MCF 10A (cell line): ENCODE measurements around the gene ZC3H12C. TPM values are rescaled to one million over a fixed set of nuclear protein-coding genes. Genes with fewer than 3 reads are reported as not detected.

ENCODE experiments used
- BruUV-seq: library from RNA; stranded (reverse); fragments of 400-500 nt; replicated peaks from 2 replicates; lab custom pipeline; 2021; lab: Mats Ljungman, UMichigan
- CTCF ChIA-PET: fragments of 300-600 bp; sonication (Branson Sonifier 250); formaldehyde crosslinking; extraction: SDS; loops from one replicate; lab custom pipeline; 2021; ENCODE audit warnings: antibody characterized with exemption, inconsistent platforms; lab: Yijun Ruan, JAX
- POLR2A ChIA-PET: fragments of 300-600, 350-650 bp; sonication (Branson Sonifier 250); formaldehyde crosslinking; extraction: SDS; loops from one replicate; lab custom pipeline; 2020; ENCODE audit warnings: antibody characterized with exemption, inconsistent platforms; lab: Yijun Ruan, JAX
- DNase-seq: peaks from one replicate; pipeline ENCODE4 v3.0.0-alpha.2; 2018; ENCODE audit not compliant: unreplicated experiment
- H3K27ac Mint-ChIP-seq: one replicate; pipeline ENCODE4 v1.8.0; 2022; ENCODE audit warnings: mild to moderate bottlenecking, low read depth, mixed read lengths; ENCODE audit not compliant: unreplicated experiment
- H3K27me3 Mint-ChIP-seq: one replicate; pipeline ENCODE4 v1.8.0; 2022; ENCODE audit warnings: mixed read lengths; ENCODE audit not compliant: insufficient read depth, unreplicated experiment
- H3K36me3 Mint-ChIP-seq: one replicate; pipeline ENCODE4 v1.8.0; 2022; ENCODE audit warnings: mild to moderate bottlenecking, moderate library complexity, mixed read lengths; ENCODE audit not compliant: insufficient read depth, unreplicated experiment
- H3K4me1 Mint-ChIP-seq: one replicate; pipeline ENCODE4 v1.8.0; 2022; ENCODE audit warnings: mixed read lengths; ENCODE audit not compliant: insufficient read depth, unreplicated experiment
- H3K4me3 Mint-ChIP-seq: one replicate; pipeline ENCODE4 v1.8.0; 2022; ENCODE audit warnings: mild to moderate bottlenecking, moderate library complexity, mixed read lengths; ENCODE audit not compliant: unreplicated experiment
- H3K9me3 Mint-ChIP-seq: one replicate; pipeline ENCODE4 v1.8.0; 2022; ENCODE audit warnings: mixed read lengths; ENCODE audit not compliant: unreplicated experiment
- CTCF ChIP-seq: fragments of 200-600 bp; IDR thresholded peaks from one replicate; pipeline ENCODE4 v1.8.0; 2022; ENCODE audit warnings: antibody characterized with exemption, mild to moderate bottlenecking; ENCODE audit not compliant: unreplicated experiment
- intact Hi-C: fragments of 100-400 bp; cut with micrococcal nuclease; formaldehyde crosslinking; loops from 2 replicates; pipeline ENCODE4 v1.14.1; 2022
- total RNA-seq: library from RNA; stranded (reverse); gene quantifications from 2 replicates; pipeline ENCODE4 v1.2.3, GENCODE V29; 2022

ZC3H12C gene
- total RNA-seq, 1 experiment from 2014 or later, result 37.7 TPM

GRCh38 chr11:110113505-110113904 lies 20.3 kb downstream of the ZC3H12C start:
- CTCF ChIA-PET, result no interaction called here
- no peak overlapping the region for H3K4me3 Mint-ChIP-seq
- H3K27me3 Mint-ChIP-seq, result no peaks in the 10 kb centered on the region
- intact Hi-C loops, result no loop called here
- no TSS peak for BruUV-seq
- H3K9me3 Mint-ChIP-seq, result no peaks in the 10 kb centered on the region
- TF ChIP-seq CTCF, result no peak
- H3K27ac Mint-ChIP-seq, result peak overlapping the region; percentile 73
- no peak for DNase-seq
- H3K36me3 Mint-ChIP-seq, result peaks cover 65% of the 10 kb centered on the region
- POLR2A ChIA-PET, result interaction anchor here (0.5 to 0.7 kb wide), 3 partner anchors 37 to 1684 kb away, joined by 3 read pairs; no protein-coding TSS in a partner anchor
- H3K4me1 Mint-ChIP-seq, result peaks cover 11% of the 10 kb centered on the region

GRCh38 chr11:110113973-110114372 lies 20.8 kb downstream of the ZC3H12C start:
- no peak for TF ChIP-seq CTCF
- intact Hi-C loops, result no loop called here
- BruUV-seq, result no TSS peak

GRCh38 chr11:110119317-110119716 lies 26.1 kb downstream of the ZC3H12C start:
- Mint-ChIP-seq H3K4me3 (no peak overlapping the region), H3K27me3 (no peaks in the 10 kb centered on the region), H3K27ac (no peak overlapping the region), H3K36me3 (peaks cover 67% of the 10 kb centered on the region), H3K9me3 (no peaks in the 10 kb centered on the region), H3K4me1 (peaks cover 27% of the 10 kb centered on the region)
- BruUV-seq, result no TSS peak
- CTCF ChIA-PET, result no interaction called here
- POLR2A ChIA-PET, result no interaction called here
- intact Hi-C loops, result no loop called here
- no peak for DNase-seq
- no peak for TF ChIP-seq CTCF

More at GRCh38 chr11:110113973-110114372, 20.8 kb downstream of the ZC3H12C start:
- CTCF ChIA-PET, result no interaction called here
- Mint-ChIP-seq H3K9me3 (no peaks in the 10 kb centered on the region), H3K36me3 (peaks cover 65% of the 10 kb centered on the region), H3K4me3 (no peak overlapping the region), H3K27ac (peak overlapping the region; percentile 73), H3K4me1 (peaks cover 11% of the 10 kb centered on the region), H3K27me3 (no peaks in the 10 kb centered on the region)
- POLR2A ChIA-PET, result no interaction called here
- DNase-seq, result no peak

GRCh38 chr11:110121204-110121603 lies 28.0 kb downstream of the ZC3H12C start:
- H3K9me3 Mint-ChIP-seq, result no peaks in the 10 kb centered on the region
- H3K36me3 Mint-ChIP-seq, result peaks cover 67% of the 10 kb centered on the region
- intact Hi-C loops, result no loop called here
- peak; percentile 71 for DNase-seq
- no TSS peak for BruUV-seq
- peaks cover 41% of the 10 kb centered on the region for H3K4me1 Mint-ChIP-seq
- H3K4me3 Mint-ChIP-seq, result peak overlapping the region; percentile 56
- H3K27me3 Mint-ChIP-seq, result no peaks in the 10 kb centered on the region
- H3K27ac Mint-ChIP-seq, result peak overlapping the region; percentile 78
- no peak for TF ChIP-seq CTCF
- POLR2A ChIA-PET, result interaction anchor here (0.6 to 2.2 kb wide), 14 partner anchors 10 to 1430 kb away, joined by 3 to 13 read pairs (median 4); partner anchors contain the start of gene ZC3H12C
- CTCF ChIA-PET, result interaction anchor here (1.6 kb wide), 1 partner anchor 26 kb away, joined by 3 read pairs; no protein-coding TSS in a partner anchor
